Panc1 (cell line): ENCODE data around the gene LY6G6C. TPM values are rescaled to one million over a fixed set of nuclear protein-coding genes. Genes with fewer than 3 reads are reported as not detected.

Source experiments
- ATAC-seq: fragments of 200-7000 bp; cut with Tn5 transposase; 2 replicates; pipeline ENCODE4 v1.9.1; 2020; ENCODE audit warnings: mild to moderate bottlenecking, moderate library complexity
- BruUV-seq: library from RNA; stranded (reverse); fragments of 400-500 nt; replicated peaks from 2 replicates; lab custom pipeline; 2021; lab: Mats Ljungman, UMichigan
- CTCF ChIA-PET: fragments of 300-600 bp; sonication (Branson Sonifier 250); formaldehyde crosslinking; loops from one replicate; lab custom pipeline; 2022; ENCODE audit warnings: antibody characterized with exemption; lab: Charles Lee
- POLR2A ChIA-PET: fragments of 300-600 bp; sonication (Branson Sonifier 250); formaldehyde crosslinking; loops from one replicate; lab custom pipeline; 2022; ENCODE audit warnings: antibody characterized with exemption; lab: Charles Lee
- DNase-seq: peaks from one replicate; pipeline ENCODE4 v3.0.0-alpha.2; 2010; ENCODE audit warnings: low read depth, low spot score
- H3K27ac ChIP-seq: 2 replicates; pipeline ENCODE4 v1.5.1; 2011; ENCODE audit warnings: mild to moderate bottlenecking, low read length, inconsistent platforms
- H3K27me3 ChIP-seq: fragments of 200-500 bp; sonication (Bioruptor generic); 2 replicates; pipeline ENCODE4 v1.6.0; 2014; ENCODE audit warnings: low read length, inconsistent platforms; ENCODE audit not compliant: control insufficient read depth, insufficient read depth
- H3K36me3 ChIP-seq: fragments of 200-500 bp; sonication (Bioruptor generic); 2 replicates; pipeline ENCODE4 v1.5.1; 2014; ENCODE audit warnings: inconsistent platforms, mild to moderate bottlenecking, low read length, moderate library complexity; ENCODE audit not compliant: control insufficient read depth, insufficient read depth
- H3K4me1 ChIP-seq: 2 replicates; pipeline ENCODE4 v1.5.1; 2011; ENCODE audit warnings: inconsistent platforms, mild to moderate bottlenecking, low read length, moderate library complexity; ENCODE audit not compliant: control insufficient read depth, insufficient read depth
- H3K4me3 ChIP-seq, 2 experiments: 2 replicates each; pipeline ENCODE4 v1.5.1; 2011 to 2012; ENCODE audit warnings: low read depth in 2 of 2, low read length in 2 of 2, mild to moderate bottlenecking in 2 of 2, inconsistent platforms in 1 of 2, moderate library complexity in 1 of 2
- H3K9me3 ChIP-seq: fragments of 200-500 bp; sonication (Bioruptor generic); 2 replicates; pipeline ENCODE4 v1.5.1; 2014; ENCODE audit warnings: low read depth, mild to moderate bottlenecking, inconsistent platforms, low read length, moderate library complexity; ENCODE audit not compliant: control insufficient read depth, insufficient read depth
- CTCF ChIP-seq: fragments of 450-650 bp; IDR thresholded peaks from 2 replicates; pipeline ENCODE4 v1.5.1; 2017; ENCODE audit warnings: mild to moderate bottlenecking
- POLR2AphosphoS5 ChIP-seq: IDR thresholded peaks from 2 replicates; pipeline ENCODE4 v1.6.1; 2012; ENCODE audit warnings: mild to moderate bottlenecking, low read depth, low read length, moderate library complexity
- REST ChIP-seq, 2 experiments: IDR thresholded peaks; 2 replicates each; pipeline ENCODE4 v1.6.1; 2011 to 2012; ENCODE audit warnings: low read depth in 2 of 2, control low read depth in 1 of 2, low read length in 1 of 2, mild to moderate bottlenecking in 1 of 2, moderate library complexity in 1 of 2; ENCODE audit not compliant: insufficient read depth in 1 of 2
- SIN3A ChIP-seq: IDR thresholded peaks from 2 replicates; pipeline ENCODE4 v1.6.1; 2012; ENCODE audit warnings: low read depth, mild to moderate bottlenecking, low read length, moderate library complexity, borderline replicate concordance; ENCODE audit not compliant: insufficient read depth
- TCF7L2 ChIP-seq: IDR thresholded peaks from 2 replicates; pipeline ENCODE4 v1.6.1; 2011; ENCODE audit warnings: mild to moderate bottlenecking, low read depth, low read length, inconsistent platforms
- in situ Hi-C: cut with HindIII; loops from 2 replicates; pipeline ENCODE4 v1.10.0; 2016; ENCODE audit warnings: low sequenced_read_pairs, low pct_unique_long_range_greater_than_20kb
- intact Hi-C: fragments of 100-400 bp; cut with micrococcal nuclease; formaldehyde crosslinking; loops from one replicate; pipeline ENCODE4 v1.10.0; 2022; ENCODE audit not compliant: unreplicated experiment
- total RNA-seq: library from RNA; stranded (reverse); gene quantifications from one replicate; pipeline ENCODE4 v1.2.1, GENCODE V29; 2021; ENCODE audit not compliant: unreplicated experiment

Gene LY6G6C
- total RNA-seq, 1 experiment from 2014 or later, result 0.23 TPM

- intact Hi-C loops (no loop called here), in situ Hi-C loops (no loop called here)
- Histone ChIP-seq H3K27me3 (no peaks in the 10 kb centered on the region), H3K4me3 (no peak overlapping the region), H3K36me3 (peaks cover 4% of the 10 kb centered on the region; the same call in 1 of the 2 replicates), H3K4me1 (no peaks in the 10 kb centered on the region), H3K9me3 (no peaks in the 10 kb centered on the region), H3K27ac (no peak overlapping the region)
- ChIA-PET POLR2A (interaction anchor here (0.7 kb wide), 2 partner anchors 21 to 45 kb away, joined by 3 to 9 read pairs; no protein-coding TSS in a partner anchor), CTCF (interaction anchor here (0.6 kb wide), 1 partner anchor 12 kb away, joined by 3 read pairs; no protein-coding TSS in a partner anchor)
- TF ChIP-seq REST (IDR thresholded peaks at IDR 0.05; ENCODE audit: insufficient read depth in 1 of 2, low read depth in 2 of 2, low read length in 1 of 2) (no peak), TCF7L2 (no peak), SIN3A (no peak), CTCF (no peak), POLR2AphosphoS5 (no peak)
- no peak for ATAC-seq
- DNase-seq, result no peak
- BruUV-seq, result no TSS peak
These were observed 28.0 kb downstream of the LY6G6C start for GRCh38 chr6:31693535-31693934.

GRCh38 chr6:31692886-31693285, 28.7 kb downstream of the LY6G6C start:
- Histone ChIP-seq H3K27ac (no peak overlapping the region), H3K9me3 (no peaks in the 10 kb centered on the region), H3K27me3 (no peaks in the 10 kb centered on the region), H3K36me3 (peaks cover 6% of the 10 kb centered on the region; the same call in 1 of the 2 replicates), H3K4me3 (no peak overlapping the region), H3K4me1 (no peaks in the 10 kb centered on the region)
- intact Hi-C loops, result no loop called here
- ChIA-PET CTCF (no interaction called here), POLR2A (interaction anchor here (0.7 kb wide), 1 partner anchor 46 kb away, joined by 3 read pairs; no protein-coding TSS in a partner anchor)
- in situ Hi-C loops, result no loop called here
- TF ChIP-seq SIN3A, result no peak
- no peak for TF ChIP-seq TCF7L2
- TF ChIP-seq POLR2AphosphoS5, result no peak
- no peak for TF ChIP-seq REST (IDR thresholded peaks at IDR 0.05; ENCODE audit: insufficient read depth in 1 of 2, low read depth in 2 of 2, low read length in 1 of 2)
- no peak for TF ChIP-seq CTCF
- BruUV-seq, result no TSS peak
- ATAC-seq (no peak), DNase-seq (no peak)
